GM19023 (cell line): ENCODE results near the gene SOD2.
"Not testable (repeated sequence)": the region's sequence is repeated elsewhere in the genome, so short reads cannot be mapped to it uniquely, and the experiment has no call there.

Experiments used
- ATAC-seq: cut with Tn5 transposase; IDR thresholded peaks from one replicate; pipeline ENCODE4 v1.9.1; 2021; ENCODE audit warnings: mild to moderate bottlenecking, moderate library complexity; ENCODE audit not compliant: unreplicated experiment

Gene SOD2

GRCh38 chr6:159684013-159684304, 9.1 kb downstream of the SOD2 start:
- ATAC-seq = no peak

DNA sequence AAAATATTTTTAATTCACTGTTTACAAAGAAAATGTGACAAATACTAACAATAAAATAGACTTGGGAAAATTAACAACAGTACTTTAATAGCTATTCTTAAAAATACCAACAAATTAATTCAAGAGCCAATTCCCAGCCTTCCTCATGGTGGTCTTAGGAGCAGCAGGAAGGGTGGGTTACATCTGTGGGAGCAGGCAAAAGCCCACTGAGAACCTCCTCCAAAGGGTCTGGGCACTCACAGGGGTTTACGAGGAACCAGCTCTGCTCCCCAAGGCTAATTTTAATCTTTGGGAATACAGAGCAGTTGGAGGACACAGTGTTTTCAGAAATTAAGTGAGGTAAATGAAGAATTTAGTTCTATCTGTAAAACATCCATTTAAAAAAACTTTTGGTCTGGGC, 10.2 kb downstream of the SOD2 start:
- no peak for ATAC-seq

- no peak for ATAC-seq
Observed at GRCh38 chr6:159682295-159682694, 10.7 kb downstream of the SOD2 start.

GRCh38 chr6:159681191-159681880, 11.7 kb downstream of the SOD2 start:
- no peak for ATAC-seq

DNA sequence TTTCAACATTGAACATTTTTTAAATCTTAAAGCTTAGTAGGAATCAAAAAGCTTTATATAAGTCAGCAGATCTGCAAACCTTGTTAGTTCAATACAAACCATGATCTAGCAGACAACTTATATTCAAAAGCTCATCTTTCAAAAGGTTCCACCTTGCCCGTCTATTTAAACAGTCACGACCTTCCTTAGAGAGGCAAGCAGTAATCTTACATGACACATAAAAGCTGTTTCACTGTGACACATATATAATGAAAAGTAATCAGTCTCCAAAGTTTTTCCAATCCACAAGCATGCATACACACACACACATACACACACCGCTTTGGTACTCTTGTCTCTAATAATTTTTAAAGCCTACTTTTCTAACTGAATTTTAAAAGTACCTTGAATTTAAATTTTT, 12.9 kb downstream of the SOD2 start:
- ATAC-seq = no peak

DNA sequence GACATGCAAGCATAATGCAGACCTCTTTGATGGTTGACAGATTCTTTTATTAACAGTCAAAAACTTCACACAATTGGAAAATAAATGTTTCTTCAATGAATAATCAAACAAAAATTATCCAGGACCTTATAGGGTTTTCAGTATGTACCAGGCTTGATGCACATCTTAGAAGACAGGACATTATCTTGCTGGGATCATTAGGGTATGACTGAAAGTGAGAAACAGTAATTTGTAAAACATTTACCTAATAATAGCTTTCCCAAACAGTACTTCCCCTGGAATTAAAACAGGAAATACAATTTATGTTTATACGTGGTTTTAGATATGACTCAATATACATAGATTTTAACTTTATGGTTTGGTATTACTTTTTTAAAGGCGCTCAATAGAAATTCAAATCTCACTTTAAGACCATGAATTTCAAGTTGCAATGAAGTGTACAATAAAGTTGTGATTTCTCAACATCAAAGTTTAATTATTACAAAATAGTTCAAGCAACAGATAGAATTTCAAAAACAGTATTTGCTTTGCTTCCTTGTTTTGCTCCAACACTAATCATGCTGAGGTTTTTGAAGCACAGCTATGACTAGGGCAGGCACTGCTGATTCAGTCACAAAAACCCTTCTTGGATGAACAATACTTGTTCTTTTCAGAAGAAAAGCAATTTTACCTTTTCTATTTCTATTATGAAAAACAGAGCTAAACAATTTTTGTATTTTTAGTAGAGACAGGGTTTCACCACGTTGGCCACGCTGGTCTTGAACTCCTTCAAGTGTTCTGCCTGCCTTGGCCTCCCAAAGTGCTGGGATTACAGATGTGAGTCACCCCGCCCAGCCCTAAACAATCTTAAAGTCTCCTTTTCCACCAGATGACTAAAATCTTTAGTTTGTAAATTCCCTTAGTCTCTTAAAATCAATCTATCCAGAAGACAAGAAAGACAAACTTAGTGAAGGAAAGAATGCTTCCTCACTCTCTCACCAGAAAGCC, 13.7 kb downstream of the SOD2 start:
- no peak for ATAC-seq

- no peak for ATAC-seq
Observed at GRCh38 chr6:159678574-159678973, 14.5 kb downstream of the SOD2 start.

DNA sequence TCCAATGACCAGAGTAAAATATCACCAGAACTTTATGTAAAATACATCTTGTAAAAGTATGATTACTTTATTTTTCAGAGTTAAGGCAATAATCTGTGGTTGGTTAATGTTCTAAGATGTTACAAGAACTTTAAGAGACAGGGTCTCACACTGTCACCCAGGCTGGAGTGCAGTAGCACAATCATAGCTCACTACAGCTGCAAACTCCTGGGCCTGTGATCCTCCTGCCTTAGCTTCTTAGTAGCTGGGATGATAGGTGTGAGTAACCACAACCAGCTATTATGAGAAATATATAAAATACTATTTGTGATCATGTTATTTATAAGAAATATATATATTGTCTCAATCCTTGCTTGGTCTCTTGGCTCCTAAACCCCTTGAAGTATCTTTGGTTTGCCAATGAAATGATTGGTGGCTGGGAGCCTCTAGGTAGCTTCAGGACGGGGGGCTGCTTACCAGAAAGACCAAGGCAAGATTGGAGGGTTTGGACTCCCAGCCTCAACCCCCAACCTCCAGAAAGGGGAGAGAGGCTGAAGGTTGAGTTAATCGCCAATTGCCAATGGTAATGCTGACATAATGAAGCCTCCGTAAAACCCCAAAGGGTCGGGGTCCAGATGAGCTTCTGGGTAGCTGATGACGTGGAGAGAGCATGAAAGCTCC, 15.4 kb downstream of the SOD2 start:
- ATAC-seq = no peak

DNA sequence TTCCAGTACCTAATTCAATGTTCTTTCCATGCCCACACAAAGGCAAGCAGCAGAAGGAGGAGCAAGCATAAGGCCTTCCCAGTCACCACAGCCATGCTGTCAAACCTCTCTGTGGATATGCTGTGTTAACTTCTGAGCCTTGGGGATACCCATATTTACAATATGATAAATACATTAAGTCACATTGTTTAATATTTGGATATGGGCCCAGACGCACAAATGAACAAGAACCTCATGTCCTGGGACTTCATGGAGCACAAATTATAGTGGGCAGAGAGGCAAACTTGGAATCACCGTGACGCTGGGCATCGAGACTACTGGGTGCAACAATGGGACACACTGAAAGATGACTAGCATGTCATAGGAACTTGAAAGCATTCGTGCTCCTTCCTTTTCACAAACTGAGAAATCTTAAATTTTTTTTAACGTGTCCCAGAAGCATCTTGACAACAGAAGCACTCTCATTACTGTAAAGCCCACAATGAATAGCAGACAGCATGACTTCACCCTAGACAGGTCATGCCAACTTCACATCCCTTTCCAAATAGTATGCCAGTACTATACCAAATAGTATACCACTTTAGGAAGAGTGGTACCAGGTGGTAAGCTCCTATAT, 16.0 kb downstream of the SOD2 start:
- ATAC-seq = no peak

- ATAC-seq = not testable (repeated sequence)
Observed at GRCh38 chr6:159676236-159676635, 16.8 kb downstream of the SOD2 start.

GRCh38 chr6:159665868-159666635, 27.0 kb downstream of the SOD2 start:
- ATAC-seq = no peak

GRCh38 chr6:159663368-159663889, 29.6 kb downstream of the SOD2 start:
- ATAC-seq = not testable (repeated sequence)

- not testable (repeated sequence) for ATAC-seq
Observed at GRCh38 chr6:159661977-159662376, 31.1 kb downstream of the SOD2 start.

GRCh38 chr6:159655409-159655988, 37.5 kb downstream of the SOD2 start:
- ATAC-seq = no peak

DNA sequence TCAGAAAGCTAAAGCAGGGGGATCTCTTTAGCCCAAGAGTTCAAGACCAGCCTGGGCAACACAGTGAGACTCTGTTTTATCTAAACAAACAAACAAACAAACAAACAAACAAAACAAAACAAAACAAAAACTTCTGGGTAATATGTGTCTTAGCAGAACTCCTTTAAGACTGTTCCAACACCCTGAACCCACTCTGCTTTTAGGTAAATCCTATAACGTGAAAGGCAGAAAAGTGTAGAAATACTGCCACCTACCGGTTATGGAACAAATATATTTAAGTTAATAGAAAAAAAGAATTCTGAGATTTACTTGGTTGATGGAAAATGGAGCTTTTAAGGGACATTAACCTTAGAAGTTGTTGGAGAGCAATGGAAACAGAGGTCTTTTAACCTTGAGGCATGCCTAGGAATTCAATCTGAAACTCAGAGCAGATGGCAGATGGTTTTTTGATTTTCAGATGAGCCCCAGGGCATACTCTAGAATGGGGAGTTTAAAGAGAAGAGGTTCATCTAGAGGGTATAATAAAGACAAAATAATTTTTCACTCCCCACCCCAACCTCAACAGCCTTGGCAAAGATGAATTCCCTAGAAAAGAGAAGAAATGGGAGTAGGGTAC, 38.5 kb downstream of the SOD2 start:
- no peak for ATAC-seq

DNA sequence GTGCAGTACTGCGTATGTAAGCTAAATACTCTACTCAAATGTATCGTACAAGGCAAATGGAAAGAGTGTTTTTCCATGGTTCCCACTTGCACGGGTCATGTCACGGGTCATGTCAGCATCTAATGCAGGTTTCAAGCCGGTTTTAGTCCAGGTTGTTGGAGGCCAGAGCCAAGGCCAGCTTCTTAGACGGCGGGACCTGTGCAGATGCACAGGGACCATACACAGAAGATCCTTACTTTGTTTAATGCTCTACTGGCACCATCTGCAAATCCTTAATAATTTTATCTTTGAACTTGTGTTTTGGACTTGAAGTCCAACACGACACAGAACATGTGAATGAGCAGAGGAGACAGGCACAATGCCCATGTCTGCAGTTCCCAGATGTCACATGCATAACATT, 42.7 kb downstream of the SOD2 start:
- ATAC-seq = no peak

GRCh38 chr6:159649441-159649840, 43.6 kb downstream of the SOD2 start:
- no peak for ATAC-seq

DNA sequence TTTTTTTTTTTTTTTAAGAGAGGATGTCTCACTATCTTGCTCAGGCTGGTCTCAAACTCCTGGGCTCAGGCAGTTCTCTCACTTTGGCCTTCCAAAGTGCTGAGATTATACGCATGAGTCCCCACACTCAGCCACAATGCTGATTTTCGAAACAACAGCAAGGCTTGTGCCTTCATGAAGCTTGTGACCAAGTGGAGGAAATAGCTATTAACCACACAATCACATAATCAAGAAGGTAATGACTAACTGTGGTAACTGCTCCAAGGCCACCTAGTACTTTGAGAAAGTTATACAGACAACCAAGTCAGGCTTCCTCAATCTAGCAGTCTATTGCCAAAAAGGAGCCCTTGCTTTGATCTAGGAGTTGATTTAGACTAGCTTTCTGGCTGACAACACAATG, 46.3 kb downstream of the SOD2 start:
- ATAC-seq = peak; percentile 86

DNA sequence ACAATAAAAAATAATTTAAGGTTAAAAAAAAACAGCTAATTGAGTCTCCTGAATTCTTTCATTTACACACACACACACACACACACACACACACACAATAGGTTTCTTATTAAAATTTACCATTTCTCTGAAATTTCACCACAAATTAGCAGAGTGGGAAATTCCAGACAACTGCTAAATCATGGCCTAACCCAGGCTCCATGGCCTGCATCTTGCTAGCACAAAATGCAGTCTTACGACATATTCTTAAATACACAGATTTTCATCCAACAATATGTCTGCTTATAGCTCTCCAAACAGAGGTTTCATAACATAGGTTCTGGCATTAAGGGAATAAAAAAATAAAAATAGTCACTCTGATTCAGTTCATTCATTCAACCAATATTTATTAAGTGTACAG, 46.9 kb downstream of the SOD2 start:
- ATAC-seq = no peak

GRCh38 chr6:159645640-159646039, 47.4 kb downstream of the SOD2 start:
- no peak for ATAC-seq
